Naive thymus-derived CD4-positive, alpha-beta T cell (primary cell): Measurements from ENCODE around the gene AGAP1. TPM values are rescaled to one million over a fixed set of nuclear protein-coding genes. Genes with fewer than 3 reads are reported as not detected.

Experiments
- ATAC-seq: fragments of 150-1000 bp; cut with Tn5 transposase; 2 replicates; pipeline ENCODE4 v1.10.0; 2021; ENCODE audit warnings: mild to moderate bottlenecking, moderate library complexity
- CTCF ChIA-PET: fragments of 350-600 bp; sonication (Branson Sonifier 250); formaldehyde crosslinking; loops from one replicate; lab custom pipeline; 2021; ENCODE audit warnings: antibody characterized with exemption; lab: Charles Lee
- POLR2A ChIA-PET: fragments of 350-600 bp; sonication (Branson Sonifier 250); formaldehyde crosslinking; loops from one replicate; lab custom pipeline; 2021; ENCODE audit warnings: antibody characterized with exemption, inconsistent platforms; lab: Charles Lee
- DNase-seq, 9 donors: peaks; one replicate each; pipeline versions ENCODE4 v3.0.0 to v3.0.0-alpha.2; 2020 to 2022; ENCODE audit warnings: mixed read lengths in 1 of 9
- H3K27ac ChIP-seq: one replicate; pipeline ENCODE4 v1.7.0; 2013; ENCODE audit warnings: mild to moderate bottlenecking, low read depth, low read length, moderate library complexity
- H3K27me3 ChIP-seq, 2 donors: one replicate each; pipeline ENCODE4 v1.7.0; 2013; ENCODE audit warnings: low read length in 2 of 2, mild to moderate bottlenecking in 2 of 2, moderate library complexity in 2 of 2; ENCODE audit not compliant: control insufficient read depth in 2 of 2, insufficient read depth in 2 of 2
- H3K36me3 ChIP-seq, 3 experiments: 1 replicate in 2 of 3; 2 replicates in 1 of 3; pipeline ENCODE4 v1.7.0; 2013; ENCODE audit warnings: low read length in 3 of 3, mild to moderate bottlenecking in 3 of 3, moderate library complexity in 1 of 3; ENCODE audit not compliant: insufficient read depth in 3 of 3, control insufficient read depth in 2 of 3
- H3K4me1 ChIP-seq, 2 donors: one replicate each; pipeline ENCODE4 v1.7.0; 2013; ENCODE audit warnings: low read length in 2 of 2, mild to moderate bottlenecking in 2 of 2, moderate library complexity in 1 of 2; ENCODE audit not compliant: control insufficient read depth in 2 of 2, insufficient read depth in 2 of 2
- H3K4me3 ChIP-seq: 2 replicates; pipeline ENCODE4 v1.7.0; 2013; ENCODE audit warnings: mild to moderate bottlenecking, low read length
- H3K9me3 ChIP-seq, 3 experiments: 1 replicate in 2 of 3; 2 replicates in 1 of 3; pipeline ENCODE4 v1.7.0; 2013; ENCODE audit warnings: low read length in 3 of 3; ENCODE audit not compliant: control insufficient read depth in 2 of 3
- H3K27ac Mint-ChIP-seq, 9 donors: one replicate each; pipeline ENCODE4 v1.8.0; 2020 to 2022; ENCODE audit warnings: mixed read lengths in 9 of 9, mild to moderate bottlenecking in 8 of 9, moderate library complexity in 5 of 9, inconsistent platforms in 2 of 9
- H3K27me3 Mint-ChIP-seq, 5 donors: one replicate each; pipeline ENCODE4 v1.8.0; 2021 to 2022; ENCODE audit warnings: mixed read lengths in 5 of 5, mild to moderate bottlenecking in 1 of 5
- H3K36me3 Mint-ChIP-seq, 5 donors: one replicate each; pipeline ENCODE4 v1.8.0; 2020 to 2022; ENCODE audit warnings: mixed read lengths in 5 of 5, mild to moderate bottlenecking in 3 of 5, inconsistent platforms in 1 of 5
- H3K4me1 Mint-ChIP-seq, 7 donors: one replicate each; pipeline ENCODE4 v1.8.0; 2020 to 2022; ENCODE audit warnings: mixed read lengths in 7 of 7, mild to moderate bottlenecking in 3 of 7, inconsistent platforms in 1 of 7
- H3K4me3 Mint-ChIP-seq, 10 donors: one replicate each; pipeline ENCODE4 v1.8.0; 2020 to 2022; ENCODE audit warnings: mild to moderate bottlenecking in 10 of 10, mixed read lengths in 10 of 10, moderate library complexity in 6 of 10, inconsistent platforms in 2 of 10
- H3K9me3 Mint-ChIP-seq, 11 donors: one replicate each; pipeline ENCODE4 v1.8.0; 2020 to 2022; ENCODE audit warnings: mixed read lengths in 11 of 11, mild to moderate bottlenecking in 4 of 11, inconsistent platforms in 1 of 11, moderate library complexity in 1 of 11
- intact Hi-C, 2 donors: fragments of 100-400 bp; cut with micrococcal nuclease; formaldehyde crosslinking; loops; one replicate each; pipeline ENCODE4 v1.15.1; 2023
- polyA plus RNA-seq, 2 donors: library from polyadenylated mRNA; unstranded; fragments of 300-500 nt; fragmentation: Illumina TruSeq; gene quantifications; one replicate each; pipeline ENCODE4 v1.2.3, GENCODE V29; 2021
- total RNA-seq, 6 experiments: library from RNA in 5 of 6; stranded (reverse) in 5 of 6; gene quantifications; 1 replicate in 5 of 6; 2 replicates in 1 of 6; pipeline ENCODE4 v1.2.3 and lab custom pipeline; 2021 to 2026

The AGAP1 gene
- total and polyA plus RNA-seq, 7 experiments from 2014 or later, result 0.35 to 9.6 (median 0.85) TPM; not detected in 2

- intact Hi-C loops, result no loop called here
- Histone ChIP-seq H3K27ac (no peak overlapping the region), H3K36me3 (no peaks in the 10 kb centered on the region), H3K9me3 (no peaks in the 10 kb centered on the region), H3K27me3 (no peaks in the 10 kb centered on the region), H3K4me3 (no peak overlapping the region), H3K4me1 (no peaks in the 10 kb centered on the region)
- Mint-ChIP-seq H3K4me1 (no peaks in the 10 kb centered on the region), H3K27ac (no peak overlapping the region), H3K4me3 (no peak overlapping the region), H3K36me3 (no peaks in the 10 kb centered on the region), H3K27me3 (peaks cover 0 to 31% (median 5%) of the 10 kb centered on the region in 5 donors), H3K9me3 (peaks cover 0 to 13% (median 0%) of the 10 kb centered on the region in 11 donors)
- ChIA-PET POLR2A (no interaction called here), CTCF (no interaction called here)
- DNase-seq (no peak), ATAC-seq (no peak)
These were observed 22.4 kb downstream of the AGAP1 start for GRCh38 chr2:235516257-235516656.

- POLR2A ChIA-PET, result no interaction called here
- CTCF ChIA-PET, result no interaction called here
These were observed 24.7 kb downstream of the AGAP1 start for GRCh38 chr2:235518322-235519090.

GRCh38 chr2:235520787-235521186 lies 26.9 kb downstream of the AGAP1 start:
- H3K9me3 ChIP-seq, result no peaks in the 10 kb centered on the region
- Mint-ChIP-seq H3K36me3 (no peaks in the 10 kb centered on the region), H3K27ac (no peak overlapping the region), H3K27me3 (peaks cover 0 to 40% (median 14%) of the 10 kb centered on the region in 5 donors), H3K4me3 (no peak overlapping the region), H3K4me1 (peaks cover 0 to 2% (median 0%) of the 10 kb centered on the region in 7 donors), H3K9me3 (peaks cover 0 to 7% (median 0%) of the 10 kb centered on the region in 11 donors)
- no peaks in the 10 kb centered on the region for H3K27me3 ChIP-seq
- POLR2A ChIA-PET, result no interaction called here
- intact Hi-C loops, result no loop called here
- no peaks in the 10 kb centered on the region for H3K4me1 ChIP-seq
- ATAC-seq, result no peak
- no peak overlapping the region for H3K4me3 ChIP-seq
- CTCF ChIA-PET, result no interaction called here
- no peak overlapping the region for H3K27ac ChIP-seq
- no peak for DNase-seq
- no peaks in the 10 kb centered on the region for H3K36me3 ChIP-seq

More at GRCh38 chr2:235518322-235519090, 24.7 kb downstream of the AGAP1 start:
- peaks cover 0 to 2% (median 0%) of the 10 kb centered on the region in 7 donors for H3K4me1 Mint-ChIP-seq
- Histone ChIP-seq H3K36me3 (no peaks in the 10 kb centered on the region), H3K27ac (no peak overlapping the region), H3K27me3 (no peaks in the 10 kb centered on the region), H3K4me1 (no peaks in the 10 kb centered on the region), H3K9me3 (no peaks in the 10 kb centered on the region), H3K4me3 (no peak overlapping the region)
- intact Hi-C loops, result no loop called here
- no peaks in the 10 kb centered on the region for H3K36me3 Mint-ChIP-seq
- H3K9me3 Mint-ChIP-seq, result peaks cover 0 to 13% (median 2%) of the 10 kb centered on the region in 11 donors
- DNase-seq (no peak), ATAC-seq (no peak)
- H3K27me3 Mint-ChIP-seq, result peaks cover 0 to 42% (median 14%) of the 10 kb centered on the region in 5 donors
- H3K4me3 Mint-ChIP-seq, result no peak overlapping the region
- no peak overlapping the region for H3K27ac Mint-ChIP-seq

GRCh38 chr2:235521844-235522243 lies 28.0 kb downstream of the AGAP1 start:
- Mint-ChIP-seq H3K27me3 (peaks cover 0 to 36% (median 14%) of the 10 kb centered on the region in 5 donors), H3K4me1 (peaks cover 0 to 2% (median 0%) of the 10 kb centered on the region in 7 donors), H3K4me3 (no peak overlapping the region), H3K9me3 (peaks cover 0 to 5% (median 0%) of the 10 kb centered on the region in 11 donors), H3K27ac (no peak overlapping the region), H3K36me3 (no peaks in the 10 kb centered on the region)
- H3K9me3 ChIP-seq, result no peaks in the 10 kb centered on the region
- H3K4me1 ChIP-seq, result no peaks in the 10 kb centered on the region
- intact Hi-C loops, result no loop called here
- ChIA-PET POLR2A (no interaction called here), CTCF (no interaction called here)
- no peak overlapping the region for H3K27ac ChIP-seq
- H3K27me3 ChIP-seq, result no peaks in the 10 kb centered on the region
- H3K36me3 ChIP-seq, result no peaks in the 10 kb centered on the region
- ATAC-seq (no peak), DNase-seq (no peak)
- H3K4me3 ChIP-seq, result no peak overlapping the region

- H3K4me3 Mint-ChIP-seq, result no peak overlapping the region
- H3K4me3 ChIP-seq, result no peak overlapping the region
- H3K36me3 Mint-ChIP-seq, result no peaks in the 10 kb centered on the region
- H3K9me3 ChIP-seq, result no peaks in the 10 kb centered on the region
- no peak for DNase-seq
- H3K27ac ChIP-seq, result no peak overlapping the region
- no peak overlapping the region for H3K27ac Mint-ChIP-seq
- H3K4me1 Mint-ChIP-seq, result peaks cover 0 to 2% (median 0%) of the 10 kb centered on the region in 7 donors
- H3K9me3 Mint-ChIP-seq, result peaks cover 0 to 4% (median 0%) of the 10 kb centered on the region in 11 donors
- no peaks in the 10 kb centered on the region for H3K27me3 ChIP-seq
- intact Hi-C loops, result no loop called here
- ChIA-PET CTCF (no interaction called here), POLR2A (no interaction called here)
- no peaks in the 10 kb centered on the region for H3K36me3 ChIP-seq
- ATAC-seq, result no peak
- no peaks in the 10 kb centered on the region for H3K4me1 ChIP-seq
- H3K27me3 Mint-ChIP-seq, result peaks cover 0 to 36% (median 14%) of the 10 kb centered on the region in 5 donors
These were observed 29.2 kb downstream of the AGAP1 start for GRCh38 chr2:235523021-235523420.

- no peak for ATAC-seq
- no peak overlapping the region for H3K4me3 Mint-ChIP-seq
- peaks cover 0 to 31% (median 14%) of the 10 kb centered on the region in 5 donors for H3K27me3 Mint-ChIP-seq
- POLR2A ChIA-PET, result no interaction called here
- CTCF ChIA-PET, result no interaction called here
- H3K9me3 ChIP-seq, result no peaks in the 10 kb centered on the region
- H3K36me3 ChIP-seq, result no peaks in the 10 kb centered on the region
- H3K27ac Mint-ChIP-seq, result no peak overlapping the region
- no peaks in the 10 kb centered on the region for H3K36me3 Mint-ChIP-seq
- no peaks in the 10 kb centered on the region for H3K4me1 ChIP-seq
- no peak for DNase-seq
- no peak overlapping the region for H3K4me3 ChIP-seq
- H3K27ac ChIP-seq, result no peak overlapping the region
- H3K9me3 Mint-ChIP-seq, result peaks cover 0 to 4% (median 0%) of the 10 kb centered on the region in 11 donors
- H3K4me1 Mint-ChIP-seq, result peaks cover 0 to 2% (median 0%) of the 10 kb centered on the region in 7 donors
- H3K27me3 ChIP-seq, result no peaks in the 10 kb centered on the region
- intact Hi-C loops, result no loop called here
These were observed 29.8 kb downstream of the AGAP1 start for GRCh38 chr2:235523486-235524150.
